ENCODE results near the gene THAP7.

The THAP7 gene

DNA sequence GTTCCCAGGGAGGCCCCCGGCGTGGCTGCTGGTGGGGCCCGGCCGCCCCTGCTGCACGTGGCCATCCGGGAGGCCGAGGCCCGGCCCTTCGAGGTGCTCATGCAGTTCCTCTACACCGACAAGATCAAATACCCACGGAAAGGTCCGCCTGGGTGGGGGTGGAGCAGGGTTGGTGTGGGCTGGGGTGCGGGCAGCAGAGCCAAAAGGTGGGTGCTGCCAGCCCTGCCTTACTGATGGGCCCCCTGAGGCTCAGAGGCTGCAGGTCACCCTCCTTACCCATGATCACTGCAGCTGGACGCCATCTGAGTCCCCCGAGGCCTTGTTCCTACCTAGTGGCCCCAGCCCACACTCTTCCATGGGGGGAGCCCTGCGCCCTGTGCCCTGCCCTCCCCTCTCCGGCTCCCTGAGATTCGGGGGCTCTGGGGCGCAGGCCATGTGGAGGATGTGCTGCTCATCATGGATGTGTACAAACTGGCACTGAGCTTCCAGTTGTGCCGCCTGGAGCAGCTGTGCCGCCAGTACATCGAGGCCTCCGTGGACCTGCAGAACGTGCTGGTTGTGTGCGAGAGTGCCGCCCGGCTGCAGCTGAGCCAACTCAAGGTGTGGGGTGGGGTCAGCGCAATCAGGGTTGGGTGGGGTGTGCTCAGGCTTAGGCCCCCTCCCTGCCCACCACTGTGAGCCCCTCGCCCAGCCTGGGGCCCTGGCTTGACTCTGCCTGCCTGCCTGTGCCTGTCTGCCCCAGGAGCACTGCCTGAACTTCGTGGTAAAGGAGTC, 7.6 kb downstream of the THAP7 start:
- TF ChIP-seq, protein P1, sequence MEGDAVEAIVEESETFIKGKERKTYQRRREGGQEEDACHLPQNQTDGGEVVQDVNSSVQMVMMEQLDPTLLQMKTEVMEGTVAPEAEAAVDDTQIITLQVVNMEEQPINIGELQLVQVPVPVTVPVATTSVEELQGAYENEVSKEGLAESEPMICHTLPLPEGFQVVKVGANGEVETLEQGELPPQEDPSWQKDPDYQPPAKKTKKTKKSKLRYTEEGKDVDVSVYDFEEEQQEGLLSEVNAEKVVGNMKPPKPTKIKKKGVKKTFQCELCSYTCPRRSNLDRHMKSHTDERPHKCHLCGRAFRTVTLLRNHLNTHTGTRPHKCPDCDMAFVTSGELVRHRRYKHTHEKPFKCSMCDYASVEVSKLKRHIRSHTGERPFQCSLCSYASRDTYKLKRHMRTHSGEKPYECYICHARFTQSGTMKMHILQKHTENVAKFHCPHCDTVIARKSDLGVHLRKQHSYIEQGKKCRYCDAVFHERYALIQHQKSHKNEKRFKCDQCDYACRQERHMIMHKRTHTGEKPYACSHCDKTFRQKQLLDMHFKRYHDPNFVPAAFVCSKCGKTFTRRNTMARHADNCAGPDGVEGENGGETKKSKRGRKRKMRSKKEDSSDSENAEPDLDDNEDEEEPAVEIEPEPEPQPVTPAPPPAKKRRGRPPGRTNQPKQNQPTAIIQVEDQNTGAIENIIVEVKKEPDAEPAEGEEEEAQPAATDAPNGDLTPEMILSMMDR (IDR thresholded peaks at IDR 0.05): no peak

DNA sequence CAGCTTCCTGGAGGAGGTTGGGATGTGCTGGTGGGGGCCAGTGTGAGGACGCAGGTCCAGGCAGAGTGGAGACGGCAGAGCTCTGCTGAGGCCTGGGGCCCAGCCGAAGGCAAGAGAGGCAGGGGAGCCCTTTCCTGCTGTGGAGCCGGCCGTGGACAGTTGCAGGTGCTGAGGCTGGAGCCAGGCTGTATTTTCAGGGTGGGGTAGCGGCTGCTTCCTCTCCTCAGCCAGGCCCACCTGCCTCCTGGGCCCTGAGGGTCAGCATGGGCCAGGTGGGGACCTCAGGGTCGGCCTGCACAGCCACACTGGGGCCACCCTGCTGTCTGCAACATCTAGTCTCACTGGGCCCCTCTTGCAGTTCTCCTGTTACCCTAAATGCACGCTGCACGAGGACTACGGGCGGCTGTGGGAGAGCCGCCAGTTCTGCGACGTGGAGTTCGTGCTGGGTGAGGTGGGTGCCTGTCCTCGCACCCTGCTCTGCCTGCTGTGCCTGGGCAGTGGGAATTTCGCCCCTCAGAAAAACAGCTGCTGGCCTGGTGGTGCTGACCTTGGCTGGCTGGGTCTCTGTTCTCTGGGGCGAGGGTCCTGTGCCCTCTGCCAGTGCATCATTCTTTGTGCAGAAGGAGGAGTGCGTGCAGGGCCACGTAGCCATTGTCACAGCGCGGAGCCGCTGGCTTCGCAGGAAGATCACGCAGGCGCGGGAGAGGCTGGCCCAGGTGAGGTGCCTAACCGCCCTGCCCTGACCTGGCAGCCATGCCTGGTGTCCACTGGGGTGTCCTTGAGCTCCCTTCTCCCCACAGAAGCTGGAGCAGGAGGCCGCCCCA, 8.4 kb downstream of the THAP7 start:
- TF ChIP-seq, protein P1 (IDR thresholded peaks at IDR 0.05): no peak

DNA sequence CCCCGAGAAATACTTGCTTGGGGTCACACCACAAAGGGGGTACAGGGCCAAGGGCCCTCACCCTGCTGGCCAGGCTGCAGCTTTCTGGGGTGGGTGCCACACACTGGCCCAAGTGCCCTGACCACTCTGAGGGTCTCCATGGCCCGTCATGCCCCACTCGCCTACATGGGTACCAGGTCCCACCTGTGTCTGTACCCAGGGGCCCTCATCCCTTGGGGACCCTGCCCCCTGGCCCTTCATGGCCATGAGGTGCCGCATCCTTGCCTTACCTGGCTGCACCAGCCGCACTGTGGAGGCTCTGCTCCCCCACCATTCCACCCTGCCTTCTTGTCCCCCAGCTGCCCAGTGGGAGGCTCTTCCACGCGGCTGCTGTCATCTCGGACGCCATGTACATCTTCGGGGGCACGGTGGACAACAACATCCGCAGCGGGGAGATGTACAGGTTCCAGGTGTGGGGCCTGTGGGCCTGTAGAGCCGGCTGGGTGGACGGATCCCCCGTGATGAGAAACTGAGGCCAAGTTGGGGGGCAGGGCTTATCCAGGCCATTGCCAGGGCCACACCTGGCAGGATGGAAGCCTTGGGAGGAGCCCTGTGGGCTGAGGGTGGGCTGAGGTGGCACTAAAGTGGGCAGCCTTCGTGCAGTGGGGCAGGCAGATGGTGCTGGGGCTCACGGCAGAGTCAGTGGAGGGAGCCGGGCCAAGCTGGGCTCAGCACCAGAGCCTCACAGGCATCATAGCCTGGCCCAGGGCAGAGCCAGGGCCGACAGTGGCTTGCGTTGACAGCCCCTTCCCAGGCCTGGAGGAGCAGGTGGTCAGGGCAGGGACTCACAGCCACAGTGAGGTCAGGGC, 9.2 kb downstream of the THAP7 start:
- TF ChIP-seq, protein P1 (IDR thresholded peaks at IDR 0.05): no peak

DNA sequence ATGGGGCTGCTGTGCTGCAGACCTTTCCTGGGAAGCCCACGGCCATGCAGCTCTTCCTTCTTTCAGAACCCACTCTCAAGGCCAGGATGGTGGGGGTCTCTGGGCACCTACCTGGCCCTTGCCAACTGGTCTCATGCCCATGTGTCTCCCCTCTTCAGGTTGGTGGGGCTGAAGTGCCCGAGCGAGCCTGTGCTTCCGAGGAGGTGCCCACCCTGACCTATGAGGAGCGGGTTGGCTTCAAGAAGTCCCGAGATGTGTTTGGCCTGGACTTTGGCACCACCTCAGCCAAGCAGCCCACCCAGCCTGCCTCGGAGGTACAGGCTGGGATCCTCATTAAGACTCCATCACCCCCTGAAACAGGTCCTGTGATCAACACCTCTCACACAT, 9.9 kb downstream of the THAP7 start:
- TF ChIP-seq, protein P1 (IDR thresholded peaks at IDR 0.05): no peak

DNA sequence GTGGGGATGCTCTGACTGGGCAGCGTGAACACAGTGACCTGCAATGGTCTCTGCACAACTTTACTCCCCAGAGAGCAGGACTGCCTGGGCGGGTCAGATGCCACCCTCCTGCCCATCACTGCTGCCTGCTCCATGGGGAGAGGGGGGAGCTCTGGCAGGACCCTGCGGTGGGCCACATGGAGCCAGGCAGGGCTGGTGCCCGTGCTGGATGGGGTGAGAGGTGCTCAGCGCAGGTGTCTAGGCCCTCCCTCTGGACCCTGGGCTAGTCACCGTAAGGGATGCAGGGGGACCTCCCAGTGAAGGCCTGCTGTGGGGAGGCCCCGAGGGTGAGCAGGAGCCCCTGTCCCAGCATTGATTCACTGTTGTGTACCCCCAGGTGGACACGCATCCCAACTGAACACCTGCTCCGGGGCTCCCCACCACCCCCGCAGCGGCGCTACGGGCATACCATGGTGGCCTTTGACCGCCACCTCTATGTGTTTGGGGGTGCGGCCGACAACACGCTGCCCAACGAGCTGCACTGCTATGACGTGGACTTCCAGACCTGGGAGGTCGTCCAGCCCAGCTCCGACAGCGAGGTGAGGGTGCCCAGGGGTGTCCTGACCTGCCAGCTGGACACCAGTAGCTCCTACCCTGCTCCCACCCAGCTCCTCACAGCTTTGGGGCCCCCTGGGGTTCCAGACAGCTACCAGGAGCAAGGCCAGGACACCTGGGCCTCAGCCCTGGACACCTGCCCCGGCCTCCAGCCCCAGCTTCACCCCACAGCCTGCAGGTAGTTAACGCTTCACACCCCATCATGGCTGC, 10.5 kb downstream of the THAP7 start:
- TF ChIP-seq, protein P1 (IDR thresholded peaks at IDR 0.05): no peak

DNA sequence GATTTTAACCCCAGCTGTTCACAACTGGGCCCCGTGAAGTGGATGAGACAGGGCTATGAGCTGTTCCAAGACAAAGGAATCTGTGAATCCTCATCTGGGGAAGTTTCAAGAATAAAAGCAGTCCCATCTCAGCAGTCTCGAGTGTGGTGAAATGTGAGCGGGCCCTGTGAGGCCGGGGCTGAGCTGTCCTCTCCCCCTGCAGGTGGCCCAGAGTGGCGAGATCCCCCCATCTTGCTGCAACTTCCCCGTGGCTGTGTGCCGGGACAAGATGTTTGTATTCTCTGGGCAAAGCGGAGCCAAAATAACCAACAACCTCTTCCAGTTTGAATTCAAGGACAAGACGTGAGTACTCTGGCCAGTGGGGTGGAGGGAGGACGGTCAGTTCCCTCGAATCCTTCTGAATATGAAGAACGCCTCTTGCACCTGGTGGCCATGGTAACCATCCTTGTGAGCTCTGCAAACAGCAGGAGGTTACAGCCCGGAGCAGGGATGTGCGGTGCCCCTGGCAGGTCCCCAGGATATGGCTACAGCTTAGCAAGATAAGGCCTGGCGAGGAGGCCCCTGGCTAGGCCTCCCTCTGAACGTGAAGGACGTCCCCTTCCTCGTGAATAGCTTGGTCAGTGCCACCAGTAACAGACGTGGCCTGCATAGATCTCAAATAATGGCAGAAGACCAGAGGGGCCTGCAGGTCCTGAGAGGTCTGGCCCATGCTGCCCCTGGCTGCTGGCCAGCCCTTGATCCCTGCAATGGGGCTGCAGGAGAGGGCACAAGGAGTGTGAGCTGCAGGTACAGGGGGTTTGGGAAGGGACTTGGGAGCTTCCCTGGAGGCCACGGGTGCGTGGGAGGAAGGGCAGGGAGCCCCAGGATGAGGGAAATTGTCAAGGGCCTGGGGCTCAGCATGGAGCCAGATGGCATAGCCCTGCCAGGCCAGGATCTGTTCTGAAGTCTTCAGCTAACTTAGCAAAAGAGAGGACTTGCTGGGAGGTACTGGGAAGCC, 11.4 kb downstream of the THAP7 start:
- TF ChIP-seq, protein P1 (IDR thresholded peaks at IDR 0.05): no peak

Measured in LNCAP (cell line).